GM10266 (cell line): ENCODE measurements around the gene TMEM38B.
"Not testable (repeated sequence)": the region's sequence is repeated elsewhere in the genome, so short reads cannot be mapped to it uniquely, and the experiment has no call there.

Experiments
- DNase-seq: peaks from one replicate; pipeline ENCODE4 v3.0.0; 2012; ENCODE audit errors: extremely low spot score
- TF ChIP-seq, protein P1 (sequence below): IDR thresholded peaks from 2 replicates; pipeline ENCODE4 v1.5.1; 2012; ENCODE audit warnings: mild to moderate bottlenecking, low read depth; ENCODE audit not compliant: control insufficient read depth, insufficient read depth; ENCODE audit errors: missing control alignments

The TMEM38B gene

DNA sequence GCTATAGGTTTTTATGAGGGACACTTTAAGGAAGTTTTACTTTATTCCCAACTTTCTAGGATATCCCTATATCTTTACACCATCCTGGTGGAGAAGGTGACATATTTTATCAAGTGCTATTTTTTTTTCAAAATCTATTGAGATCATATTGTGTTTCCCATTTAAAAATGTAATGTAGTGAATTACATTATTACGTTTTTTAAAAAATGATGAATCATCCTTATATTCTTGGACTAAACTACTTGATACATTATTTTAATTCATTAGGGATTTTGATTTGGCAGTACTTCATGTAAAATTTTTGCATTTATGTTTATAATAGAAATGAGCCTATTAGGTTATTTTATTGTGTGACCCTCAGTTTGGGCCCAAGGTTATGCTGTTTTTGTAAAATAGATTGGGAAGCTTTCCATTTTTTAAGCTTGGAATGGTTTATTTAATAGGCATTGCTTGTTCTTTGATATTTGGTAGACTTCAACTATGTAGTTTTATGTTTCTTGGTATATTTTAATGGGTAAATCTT is 4.1 kb downstream of the TMEM38B start:
- TF ChIP-seq, protein P1, sequence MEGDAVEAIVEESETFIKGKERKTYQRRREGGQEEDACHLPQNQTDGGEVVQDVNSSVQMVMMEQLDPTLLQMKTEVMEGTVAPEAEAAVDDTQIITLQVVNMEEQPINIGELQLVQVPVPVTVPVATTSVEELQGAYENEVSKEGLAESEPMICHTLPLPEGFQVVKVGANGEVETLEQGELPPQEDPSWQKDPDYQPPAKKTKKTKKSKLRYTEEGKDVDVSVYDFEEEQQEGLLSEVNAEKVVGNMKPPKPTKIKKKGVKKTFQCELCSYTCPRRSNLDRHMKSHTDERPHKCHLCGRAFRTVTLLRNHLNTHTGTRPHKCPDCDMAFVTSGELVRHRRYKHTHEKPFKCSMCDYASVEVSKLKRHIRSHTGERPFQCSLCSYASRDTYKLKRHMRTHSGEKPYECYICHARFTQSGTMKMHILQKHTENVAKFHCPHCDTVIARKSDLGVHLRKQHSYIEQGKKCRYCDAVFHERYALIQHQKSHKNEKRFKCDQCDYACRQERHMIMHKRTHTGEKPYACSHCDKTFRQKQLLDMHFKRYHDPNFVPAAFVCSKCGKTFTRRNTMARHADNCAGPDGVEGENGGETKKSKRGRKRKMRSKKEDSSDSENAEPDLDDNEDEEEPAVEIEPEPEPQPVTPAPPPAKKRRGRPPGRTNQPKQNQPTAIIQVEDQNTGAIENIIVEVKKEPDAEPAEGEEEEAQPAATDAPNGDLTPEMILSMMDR: no peak
- no peak for DNase-seq

DNA sequence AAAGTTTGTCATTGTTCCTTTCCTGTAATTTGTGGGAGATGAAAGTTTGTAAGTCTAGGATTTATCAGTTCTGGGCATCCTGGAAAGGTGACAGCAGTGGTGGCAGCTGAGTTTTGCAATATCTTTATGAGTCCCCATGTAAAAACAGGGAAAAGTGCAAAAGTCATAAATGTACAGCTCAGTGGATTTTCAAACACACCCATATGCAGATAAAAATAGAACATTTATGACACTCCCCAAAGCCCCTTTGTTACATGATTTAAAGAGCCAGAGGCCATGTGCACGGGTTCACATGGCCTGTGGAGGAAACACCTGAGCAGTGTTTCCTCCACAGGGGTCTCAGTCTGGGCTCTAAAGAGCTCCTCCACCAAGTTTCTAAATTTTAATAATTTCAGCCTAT is 6.3 kb downstream of the TMEM38B start:
- no peak for DNase-seq
- TF ChIP-seq, protein P1: no peak

DNA sequence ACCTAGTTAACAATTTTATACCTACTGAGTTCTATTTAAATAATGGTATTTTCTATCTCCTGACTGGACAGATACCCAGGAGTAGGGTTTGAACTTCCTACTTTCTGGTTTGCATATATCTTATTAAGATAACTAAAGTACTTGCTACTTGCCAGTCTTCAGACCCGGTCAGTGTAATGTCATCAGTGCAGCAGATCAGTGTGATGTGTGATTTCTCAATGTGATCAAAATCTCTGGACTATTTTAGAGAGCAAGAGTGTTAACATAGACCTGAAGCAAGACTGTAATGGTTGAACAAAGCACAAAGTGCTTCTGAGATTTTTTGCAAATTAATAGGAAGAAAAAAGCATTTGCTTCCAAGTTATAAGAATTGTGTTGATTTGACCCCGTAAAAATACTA is 6.8 kb downstream of the TMEM38B start:
- no peak for DNase-seq
- TF ChIP-seq, protein P1: no peak

DNA sequence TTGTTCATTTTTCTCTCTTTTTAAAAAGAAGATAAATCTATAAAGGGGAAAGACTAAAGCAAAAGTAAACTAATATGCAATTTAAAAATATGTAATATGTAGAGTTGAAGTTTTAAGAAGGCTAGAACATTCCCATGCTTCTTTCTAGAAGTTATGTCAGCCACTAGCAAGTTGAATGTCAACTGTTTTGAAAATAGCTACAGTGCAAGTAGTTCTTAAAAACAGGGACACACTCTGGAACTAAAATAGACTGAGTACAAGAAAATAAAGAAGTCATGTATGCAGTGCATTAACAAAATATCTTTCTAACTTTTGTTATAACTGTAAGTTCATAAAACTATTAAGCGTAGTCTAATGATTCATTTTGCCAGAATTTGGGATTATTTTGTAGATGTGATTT is 7.9 kb downstream of the TMEM38B start:
- DNase-seq: no peak
- TF ChIP-seq, protein P1: no peak

DNA sequence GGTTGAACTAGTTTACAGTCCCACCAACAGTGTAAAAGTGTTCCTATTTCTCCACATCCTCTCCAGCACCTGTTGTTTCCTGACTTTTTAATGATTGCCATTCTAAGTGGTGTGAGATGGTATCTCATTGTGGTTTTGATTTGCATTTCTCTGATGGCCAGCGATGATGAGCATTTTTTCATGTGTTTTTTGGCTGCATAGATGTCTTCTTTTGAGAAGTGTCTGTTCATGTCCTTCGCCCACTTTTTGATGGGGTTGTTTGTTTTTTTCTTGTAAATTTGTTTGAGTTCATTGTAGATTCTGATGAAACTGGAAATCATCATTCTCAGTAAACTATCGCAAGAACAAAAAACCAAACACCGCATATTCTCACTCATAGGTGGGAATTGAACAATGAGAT is 9.3 kb downstream of the TMEM38B start:
- not testable (repeated sequence) for DNase-seq

DNA sequence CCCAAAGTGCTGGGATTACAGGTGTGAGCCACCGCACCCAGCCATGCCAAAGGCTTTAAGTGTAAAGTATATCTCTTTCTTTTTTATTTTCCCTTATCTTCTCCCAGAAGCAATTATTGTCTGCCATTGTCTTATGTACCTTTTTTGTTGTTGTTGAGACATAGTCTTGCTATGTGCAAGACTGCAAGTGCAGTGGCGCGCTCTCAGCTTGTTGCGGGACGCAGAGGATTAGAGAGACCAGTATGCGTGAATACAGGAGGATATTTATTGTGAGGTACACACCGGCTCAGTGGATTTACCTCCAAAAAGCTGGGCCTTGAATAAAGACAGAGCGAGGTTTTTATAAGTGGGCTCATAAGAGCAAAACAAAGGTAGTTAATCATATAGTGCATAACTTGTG is 11.8 kb downstream of the TMEM38B start:
- DNase-seq: no peak
- TF ChIP-seq, protein P1: no peak

DNA sequence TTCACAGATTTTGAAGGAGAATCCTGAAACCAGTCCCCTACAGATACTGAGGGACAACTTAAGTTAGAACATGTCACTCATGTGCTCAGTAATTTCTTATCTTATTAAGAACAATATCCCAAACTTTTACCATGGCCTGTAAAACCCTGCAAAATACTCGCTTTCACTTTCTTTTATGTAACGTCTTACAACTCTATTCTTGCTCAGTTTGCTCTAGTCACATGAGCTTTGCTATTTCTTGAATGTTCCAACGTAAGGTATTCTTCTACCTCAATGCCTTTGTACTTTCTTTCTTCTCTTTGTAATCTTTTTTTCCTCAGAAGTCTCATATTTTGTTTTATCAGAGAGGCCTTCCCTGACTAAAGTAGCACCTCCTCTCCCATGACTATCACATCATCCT is 14.1 kb downstream of the TMEM38B start:
- DNase-seq: peak; percentile 33
- TF ChIP-seq, protein P1: no peak

DNA sequence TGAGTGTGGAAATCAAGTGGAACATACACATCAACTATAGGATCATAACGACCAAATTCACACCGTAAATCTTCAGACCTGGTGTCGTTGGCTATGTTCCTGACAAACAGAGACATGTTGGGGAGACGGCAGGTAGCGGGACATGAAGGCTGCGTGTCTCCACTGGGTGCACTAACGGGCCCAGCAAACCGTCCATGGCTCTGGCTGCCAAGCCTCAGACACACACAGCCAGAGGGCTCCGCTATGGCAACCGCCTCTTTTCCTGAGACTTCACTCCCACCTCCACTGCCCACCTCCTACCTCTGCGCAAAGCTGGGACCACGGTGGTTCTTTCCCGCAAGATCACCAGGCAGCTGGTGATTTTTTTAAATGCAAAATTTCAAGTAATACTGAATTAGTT is 16.3 kb downstream of the TMEM38B start:
- no peak for DNase-seq
- TF ChIP-seq, protein P1: no peak
